Heart left ventricle (tissue), 13 donors: Measurements from ENCODE around the gene DR1.
"Not testable (repeated sequence)": the region's sequence is repeated elsewhere in the genome, so short reads cannot be mapped to it uniquely, and the experiment has no call there.

Experiments used
- CTCF ChIP-seq, 12 donors: fragments of 200-600 bp; sonication (generic) in 4 of 12; IDR thresholded peaks; one replicate each; pipeline versions ENCODE4 v1.5.0 to v1.8.0; 2018 to 2022; ENCODE audit warnings: antibody characterized with exemption in 12 of 12, mild to moderate bottlenecking in 5 of 12
- POLR2A ChIP-seq, 2 donors: fragments of 450-650 bp; IDR thresholded peaks; one replicate each; pipeline ENCODE4 v1.6.1; 2017; ENCODE audit warnings: antibody characterized with exemption in 2 of 2, mild to moderate bottlenecking in 2 of 2, moderate library complexity in 2 of 2
- donor health status: ischemic (EF 13 %, LVEDD 7.1; RV severe dilation, severe dysfunction).
- donor health status: DM: no; HTN: yes; CAD: no.
- donor health status: DM: no; HTN: no; CAD: no.
- donor health status: ischemic (EF 25% LVEDD 6.9; RV normal size, moderate dysfunction).
- donor health status: ischemic (EF 25% LVEDD 5.7; RV mildly dilated, moderate dysfunction).
- donor health status: ischemic (EF 35%, LVEDD 5.7; RV mildly dilated, moderate dysfunction).
- donor health status: nonischemic (EF 11% LVEDD 7.7; RV severe dilation, severe dysfunction).
- donor health status: DM: yes; HTN: yes; CAD: no.
- donor health status: PGD.
- donor health status: ischemic (EF 29% LVEDD 5.4; RV normal size, mild dysfunction).
- donor health status: nonischemic (EF 23%, LVEDD 6.1; RV moderate dilation, normal function).

- TF ChIP-seq CTCF, POLR2A (IDR thresholded peaks at IDR 0.05): not testable (repeated sequence)
Measured at GRCh38 chr1:93386268-93386667, 40.6 kb downstream of the DR1 start.
